ENCODE measurements around the gene ARL4D. TPM values are rescaled to one million over a fixed set of nuclear protein-coding genes. Genes with fewer than 3 reads are reported as not detected.

Gene ARL4D
- total RNA-seq (2021; ENCODE audit: unreplicated experiment) (11.5 TPM), Bru-seq, nascent RNA (percentile 79 among the genes with signal in this experiment), BruChase-seq, experiment 1, labeled RNA remaining after a 6-hour chase (percentile 56 among the genes with signal in this experiment), BruChase-seq, experiment 2, labeled RNA remaining after a 2-hour chase (percentile 73 among the genes with signal in this experiment)
- polyA plus RNA-seq (2012), result 13.4 and 16.0 TPM in 2 replicates
- long read RNA-seq, transcript ARL4D-201 (2 exons, 1,612 nt), result major isoform, 19 of 26 reads
- long read RNA-seq, partial matches to known transcripts, result 6 of 26 reads
- long read RNA-seq, other reads (novel, unspliced or antisense), result 1 of 26 reads

GRCh38 chr17:43398724-43399595 lies at the start of gene ARL4D:
Gene ARL4D (plus strand): TSS chr17:43398993. CDS start chr17:43399733, 740 bp downstream.
- H3K9me2 ChIP-seq (ENCODE audit: insufficient read depth), result no peaks in the 10 kb centered on the region
- intact Hi-C loops (cut with micrococcal nuclease), result no loop called here
- RAD21 ChIA-PET (ENCODE audit: low non-redundant PET in 1 of 2, low total read pairs in 2 of 2, uncharacterized antibody in 2 of 2, unreplicated experiment in 2 of 2), result interaction anchor here (0.7 to 1.8 kb wide), 3 partner anchors 11 to 85 kb away, joined by 3 to 5 read pairs (median 4); partner anchors contain the start of gene DHX8 (in 1 of the 2)
- ATAC-seq (peak; percentile 88), DNase-seq (ENCODE audit: low read depth, low spot score) (no peak)
- peak within 1 kb of the TSS; percentile 97 for H2AFZ ChIP-seq (ENCODE audit: low read depth, low read length, poor library complexity, severe bottlenecking)
- H3K27me3 ChIP-seq (ENCODE audit: insufficient read depth, low read length), result no peaks in the 10 kb centered on the region
- peaks cover 3 to 40% of the 10 kb centered on the region in 2 experiments; a peak in 3 of 4 replicates for H3K4me1 ChIP-seq (ENCODE audit: control insufficient read depth in 1 of 2, insufficient read depth in 2 of 2, low read length in 2 of 2)
- H3K4me2 ChIP-seq (ENCODE audit: low read length), result peak within 1 kb of the TSS; percentile 88
- peak within 1 kb of the TSS; percentile 87 for H3K9ac ChIP-seq (ENCODE audit: low read length)
- TF ChIP-seq POLR2A (IDR thresholded peaks at IDR 0.05; ENCODE audit: borderline replicate concordance, extremely low read depth, insufficient read depth, insufficient read length), result peak; percentile 96
- no peak for TF ChIP-seq CTCF (IDR thresholded peaks at IDR 0.05 in 2 of 3, conservative IDR thresholded peaks at IDR 0.05 in 1 of 3; ENCODE audit: borderline replicate concordance in 1 of 3, insufficient read depth in 1 of 3, low read depth in 2 of 3, low read length in 2 of 3)
- 0 out of 2 replicates have a peak, but pooled peaks have one; percentile 26 for TF ChIP-seq CBX3 (IDR thresholded peaks at IDR 0.05; ENCODE audit: low read depth)
- TF ChIP-seq MAX (IDR thresholded peaks at IDR 0.05), result peak; percentile 63; the same call in 1 of the 2 replicates
- peak; percentile 50 for TF ChIP-seq SP1 (IDR thresholded peaks at IDR 0.05; ENCODE audit: low read depth)
- TF ChIP-seq SIN3A (IDR thresholded peaks at IDR 0.05; ENCODE audit: low read depth), result peak; percentile 74; the same call in 1 of the 2 replicates
- TF ChIP-seq EGR1 (IDR thresholded peaks at IDR 0.05; ENCODE audit: low read depth), result no peak
- TF ChIP-seq CEBPB (IDR thresholded peaks at IDR 0.05; ENCODE audit: low read depth), result no peak
- no peak for TF ChIP-seq EZH2 (IDR thresholded peaks at IDR 0.05)
- TF ChIP-seq ATF3 (IDR thresholded peaks at IDR 0.05), result no peak
- peak; percentile 99 for TF ChIP-seq POLR2AphosphoS5 (IDR thresholded peaks at IDR 0.05; ENCODE audit: low read depth, low read length)
- H3K9me3 ChIP-seq (ENCODE audit: control insufficient read depth in 1 of 2, insufficient read depth in 1 of 2, low read depth in 1 of 2, low read length in 2 of 2), result no peaks in the 10 kb centered on the region
- CTCF ChIA-PET, result interaction anchor here (0.8 to 10.0 kb wide), 4 partner anchors 8 to 85 kb away, joined by 3 to 194 read pairs (median 5); partner anchors contain the start of gene DHX8
- BruUV-seq (replicated peaks), result TSS peak; percentile 77
- no peaks in the 10 kb centered on the region for H4K20me1 ChIP-seq (ENCODE audit: insufficient read depth)
- H3K36me3 ChIP-seq (ENCODE audit: control insufficient read depth in 1 of 2, insufficient read depth in 2 of 2, low read length in 2 of 2), result no peaks in the 10 kb centered on the region
- peak within 1 kb of the TSS; percentile 36; the same call in 1 of the 2 replicates for H3K27ac ChIP-seq (ENCODE audit: low read depth, low read length)
- peaks cover 17% of the 10 kb centered on the region for H3K79me2 ChIP-seq (ENCODE audit: insufficient read depth, low read length)
- POLR2A ChIA-PET, result interaction anchor here (0.6 to 4.9 kb wide), 26 partner anchors 9 to 907 kb away, joined by 3 to 63 read pairs (median 4); partner anchors contain the start of genes DHX8 and ETV4
- H3K4me3 ChIP-seq (replicated peaks in 1 of 2; ENCODE audit: low read depth in 1 of 2, low read length in 2 of 2), result peak within 1 kb of the TSS; percentile 73 to 75

Measured in HCT116 (cell line).